IgD-negative memory B cell (primary cell): ENCODE results near the gene ZNF814. TPM values are rescaled to one million over a fixed set of nuclear protein-coding genes. Genes with fewer than 3 reads are reported as not detected.
"Not testable (repeated sequence)": the region's sequence is repeated elsewhere in the genome, so short reads cannot be mapped to it uniquely, and the experiment has no call there.

Experiments used
- H3K27ac Mint-ChIP-seq, 3 donors: one replicate each; pipeline ENCODE4 v1.8.0; 2020 to 2022; ENCODE audit warnings: mild to moderate bottlenecking in 3 of 3, mixed read lengths in 3 of 3, moderate library complexity in 1 of 3
- H3K27me3 Mint-ChIP-seq: one replicate; pipeline ENCODE4 v1.8.0; 2021; ENCODE audit warnings: mixed read lengths
- H3K36me3 Mint-ChIP-seq: one replicate; pipeline ENCODE4 v1.8.0; 2020; ENCODE audit warnings: mild to moderate bottlenecking, mixed read lengths
- H3K4me1 Mint-ChIP-seq, 3 donors: one replicate each; pipeline ENCODE4 v1.8.0; 2020 to 2022; ENCODE audit warnings: mixed read lengths in 3 of 3, mild to moderate bottlenecking in 1 of 3
- H3K4me3 Mint-ChIP-seq, 4 donors: one replicate each; pipeline ENCODE4 v1.8.0; 2020 to 2022; ENCODE audit warnings: mild to moderate bottlenecking in 4 of 4, mixed read lengths in 4 of 4, moderate library complexity in 3 of 4
- H3K9me3 Mint-ChIP-seq, 3 donors: one replicate each; pipeline ENCODE4 v1.8.0; 2020 to 2021; ENCODE audit warnings: mixed read lengths in 3 of 3, mild to moderate bottlenecking in 1 of 3
- polyA plus RNA-seq: library from polyadenylated mRNA; unstranded; fragments of 300-500 nt; fragmentation: Illumina TruSeq; gene quantifications from one replicate; pipeline ENCODE4 v1.2.3, GENCODE V29; 2021

The ZNF814 gene
- polyA plus RNA-seq, 1 donor from 2014 or later: 37.1 TPM

- Mint-ChIP-seq H3K9me3 (no peaks in the 10 kb centered on the region), H3K4me3 (no peak overlapping the region), H3K27ac (no peak overlapping the region), H3K36me3 (peaks cover 3% of the 10 kb centered on the region), H3K4me1 (peaks cover 4 to 6% (median 5%) of the 10 kb centered on the region in 3 donors), H3K27me3 (no peaks in the 10 kb centered on the region)
Observed at GRCh38 chr19:57841122-57841763, 47.6 kb downstream of the ZNF814 start.

- H3K4me3 Mint-ChIP-seq, H3K4me1 Mint-ChIP-seq, H3K27me3 Mint-ChIP-seq, H3K36me3 Mint-ChIP-seq, H3K9me3 Mint-ChIP-seq: not testable (repeated sequence)
- H3K27ac Mint-ChIP-seq: peak overlapping the region in 1 of 3 donors; percentile 21
Observed at GRCh38 chr19:57838622-57839191, 50.1 kb downstream of the ZNF814 start.

- peak overlapping the region in 1 of 3 donors; percentile 77 for H3K27ac Mint-ChIP-seq
Observed at GRCh38 chr19:57836991-57837390, 51.8 kb downstream of the ZNF814 start.

GRCh38 chr19:57830071-57830602 is 58.7 kb downstream of the ZNF814 start, which contains the start of gene ZNF587B:
Gene ZNF587B (plus strand): TSS chr19:57830299. CDS start chr19:57830529, 230 bp downstream.
- Mint-ChIP-seq H3K4me3 (no peak within 1 kb of the TSS), H3K27ac (peak within 1 kb of the TSS in 1 of 3 donors; percentile 57), H3K9me3 (peaks cover 0 to 2% (median 0%) of the 10 kb centered on the region in 3 donors), H3K36me3 (peaks cover 7% of the 10 kb centered on the region), H3K4me1 (peaks cover 3 to 16% (median 7%) of the 10 kb centered on the region in 3 donors), H3K27me3 (no peaks in the 10 kb centered on the region)

More at GRCh38 chr19:57836991-57837390, 51.8 kb downstream of the ZNF814 start:
- not testable (repeated sequence) for H3K4me3 Mint-ChIP-seq, H3K9me3 Mint-ChIP-seq, H3K36me3 Mint-ChIP-seq, H3K27me3 Mint-ChIP-seq, H3K4me1 Mint-ChIP-seq

GRCh38 chr19:57829316-57829715 is 59.5 kb downstream of the ZNF814 start:
- no peak overlapping the region for H3K27ac Mint-ChIP-seq
- H3K27me3 Mint-ChIP-seq: no peaks in the 10 kb centered on the region
- H3K36me3 Mint-ChIP-seq: peaks cover 7% of the 10 kb centered on the region
- H3K4me1 Mint-ChIP-seq: peaks cover 7 to 20% (median 9%) of the 10 kb centered on the region in 3 donors
- H3K4me3 Mint-ChIP-seq: no peak overlapping the region
- peaks cover 0 to 2% (median 0%) of the 10 kb centered on the region in 3 donors for H3K9me3 Mint-ChIP-seq

- Mint-ChIP-seq H3K36me3 (peaks cover 7% of the 10 kb centered on the region), H3K4me3 (no peak overlapping the region)
Observed at GRCh38 chr19:57825511-57825910, 63.3 kb downstream of the ZNF814 start.

GRCh38 chr19:57823608-57824007 is 65.2 kb downstream of the ZNF814 start:
- H3K9me3 Mint-ChIP-seq, H3K36me3 Mint-ChIP-seq, H3K27me3 Mint-ChIP-seq: not testable (repeated sequence)
- peak overlapping the region in 1 of 4 donors; percentile 82 for H3K4me3 Mint-ChIP-seq
- peaks cover 31 to 44% (median 39%) of the 10 kb centered on the region in 3 donors for H3K4me1 Mint-ChIP-seq
- peak overlapping the region in 2 of 3 donors; percentile 47 to 88 for H3K27ac Mint-ChIP-seq

More at GRCh38 chr19:57825511-57825910, 63.3 kb downstream of the ZNF814 start:
- Mint-ChIP-seq H3K4me1 (peaks cover 22 to 36% (median 25%) of the 10 kb centered on the region in 3 donors), H3K27ac (no peak overlapping the region), H3K27me3 (no peaks in the 10 kb centered on the region), H3K9me3 (peaks cover 0 to 2% (median 0%) of the 10 kb centered on the region in 3 donors)

- Mint-ChIP-seq H3K4me1 (peaks cover 33 to 47% (median 39%) of the 10 kb centered on the region in 3 donors), H3K27ac (peak overlapping the region; percentile 47 to 88 (median 81)), H3K4me3 (peak overlapping the region in 1 of 4 donors; percentile 67)
- H3K9me3 Mint-ChIP-seq, H3K27me3 Mint-ChIP-seq, H3K36me3 Mint-ChIP-seq: not testable (repeated sequence)
Observed at GRCh38 chr19:57823155-57823554, 65.7 kb downstream of the ZNF814 start.

GRCh38 chr19:57821501-57821900 is 67.3 kb downstream of the ZNF814 start:
- H3K4me1 Mint-ChIP-seq: peaks cover 33 to 43% (median 40%) of the 10 kb centered on the region in 3 donors
- peak overlapping the region in 2 of 4 donors; percentile 28 to 96 for H3K4me3 Mint-ChIP-seq
- peak overlapping the region in 1 of 3 donors; percentile 34 for H3K27ac Mint-ChIP-seq
- H3K36me3 Mint-ChIP-seq, H3K27me3 Mint-ChIP-seq, H3K9me3 Mint-ChIP-seq: not testable (repeated sequence)

- not testable (repeated sequence) for H3K36me3 Mint-ChIP-seq, H3K27me3 Mint-ChIP-seq, H3K9me3 Mint-ChIP-seq
- H3K27ac Mint-ChIP-seq: peak overlapping the region in 1 of 3 donors; percentile 87
- H3K4me1 Mint-ChIP-seq: peaks cover 34 to 44% (median 42%) of the 10 kb centered on the region in 3 donors
- H3K4me3 Mint-ChIP-seq: peak overlapping the region; percentile 83 to 99 (median 96)
Observed at GRCh38 chr19:57821095-57821494, 67.7 kb downstream of the ZNF814 start.

- Mint-ChIP-seq H3K36me3 (no peaks in the 10 kb centered on the region), H3K4me3 (peak overlapping the region; percentile 96 to 99 (median 98)), H3K4me1 (peaks cover 32 to 47% (median 42%) of the 10 kb centered on the region in 3 donors), H3K27me3 (no peaks in the 10 kb centered on the region), H3K27ac (peak overlapping the region; percentile 87 to 98 (median 98)), H3K9me3 (no peaks in the 10 kb centered on the region)
Observed at GRCh38 chr19:57820599-57820998, 68.2 kb downstream of the ZNF814 start.

- peak overlapping the region; percentile 96 to 99 (median 98) for H3K4me3 Mint-ChIP-seq
- H3K27ac Mint-ChIP-seq: peak overlapping the region; percentile 87 to 98 (median 98)
- H3K36me3 Mint-ChIP-seq: no peaks in the 10 kb centered on the region
- no peaks in the 10 kb centered on the region for H3K27me3 Mint-ChIP-seq
- peaks cover 37 to 51% (median 47%) of the 10 kb centered on the region in 3 donors for H3K4me1 Mint-ChIP-seq
- no peaks in the 10 kb centered on the region for H3K9me3 Mint-ChIP-seq
Observed at GRCh38 chr19:57819475-57820148, 69.2 kb downstream of the ZNF814 start.

GRCh38 chr19:57818378-57818777 is 70.5 kb downstream of the ZNF814 start:
- Mint-ChIP-seq H3K9me3 (no peaks in the 10 kb centered on the region), H3K27ac (no peak overlapping the region), H3K4me1 (peaks cover 36 to 48% (median 43%) of the 10 kb centered on the region in 3 donors), H3K4me3 (peak overlapping the region; percentile 34 to 99 (median 78)), H3K27me3 (no peaks in the 10 kb centered on the region), H3K36me3 (no peaks in the 10 kb centered on the region)

- Mint-ChIP-seq H3K4me3 (peak overlapping the region in 2 of 4 donors; percentile 60 to 96), H3K27ac (no peak overlapping the region), H3K27me3 (no peaks in the 10 kb centered on the region), H3K4me1 (peaks cover 35 to 48% (median 41%) of the 10 kb centered on the region in 3 donors), H3K36me3 (no peaks in the 10 kb centered on the region), H3K9me3 (no peaks in the 10 kb centered on the region)
Observed at GRCh38 chr19:57817976-57818375, 70.9 kb downstream of the ZNF814 start.

- H3K27ac Mint-ChIP-seq: peak overlapping the region in 1 of 3 donors; percentile 39
- H3K4me1 Mint-ChIP-seq: peaks cover 32 to 44% (median 39%) of the 10 kb centered on the region in 3 donors
- no peaks in the 10 kb centered on the region for H3K36me3 Mint-ChIP-seq
- no peaks in the 10 kb centered on the region for H3K9me3 Mint-ChIP-seq
- H3K4me3 Mint-ChIP-seq: peak overlapping the region in 2 of 4 donors; percentile 73 to 98
- H3K27me3 Mint-ChIP-seq: no peaks in the 10 kb centered on the region
Observed at GRCh38 chr19:57816652-57817051, 72.2 kb downstream of the ZNF814 start.
